ENCODE data around the gene OR51V1.
"Not testable (repeated sequence)": the region's sequence is repeated elsewhere in the genome, so short reads cannot be mapped to it uniquely, and the experiment has no call there.

OR51V1 gene

DNA sequence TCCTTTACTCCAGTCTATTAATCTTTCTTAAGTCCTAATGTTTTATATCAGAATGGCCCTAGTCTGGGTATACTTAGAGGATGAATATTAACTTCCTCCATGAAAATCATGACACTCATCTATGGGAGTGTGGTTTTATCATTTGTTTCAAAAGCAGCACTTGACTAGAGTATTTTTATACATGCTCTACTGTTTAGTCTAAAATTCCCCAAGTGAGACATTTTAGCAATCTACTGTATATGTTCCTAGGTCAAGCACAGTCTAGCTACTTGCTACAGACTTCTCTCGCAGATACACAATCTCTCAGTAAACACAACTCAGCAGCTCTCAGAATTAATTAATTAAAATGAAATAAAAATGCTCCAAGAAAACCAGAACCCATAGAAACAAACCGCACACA, 29.3 kb upstream of the OR51V1 start:
- DNase-seq: no peak

GRCh38 chr11:5229356-5229755, 28.9 kb upstream of the OR51V1 start:
- no peak for DNase-seq

- no peak for DNase-seq
Measured at GRCh38 chr11:5228124-5228523, 27.6 kb upstream of the OR51V1 start.

GRCh38 chr11:5227681-5228080, 27.2 kb upstream of the OR51V1 start:
- no peak for DNase-seq

GRCh38 chr11:5226732-5227310, 26.3 kb upstream of the OR51V1 start, which contains the start of gene HBB:
Gene HBB (minus strand): TSS chr11:5227071. CDS start chr11:5227021, 50 bp downstream.
- no peak for DNase-seq

GRCh38 chr11:5225480-5225871, 25.0 kb upstream of the OR51V1 start:
- no peak for DNase-seq

DNA sequence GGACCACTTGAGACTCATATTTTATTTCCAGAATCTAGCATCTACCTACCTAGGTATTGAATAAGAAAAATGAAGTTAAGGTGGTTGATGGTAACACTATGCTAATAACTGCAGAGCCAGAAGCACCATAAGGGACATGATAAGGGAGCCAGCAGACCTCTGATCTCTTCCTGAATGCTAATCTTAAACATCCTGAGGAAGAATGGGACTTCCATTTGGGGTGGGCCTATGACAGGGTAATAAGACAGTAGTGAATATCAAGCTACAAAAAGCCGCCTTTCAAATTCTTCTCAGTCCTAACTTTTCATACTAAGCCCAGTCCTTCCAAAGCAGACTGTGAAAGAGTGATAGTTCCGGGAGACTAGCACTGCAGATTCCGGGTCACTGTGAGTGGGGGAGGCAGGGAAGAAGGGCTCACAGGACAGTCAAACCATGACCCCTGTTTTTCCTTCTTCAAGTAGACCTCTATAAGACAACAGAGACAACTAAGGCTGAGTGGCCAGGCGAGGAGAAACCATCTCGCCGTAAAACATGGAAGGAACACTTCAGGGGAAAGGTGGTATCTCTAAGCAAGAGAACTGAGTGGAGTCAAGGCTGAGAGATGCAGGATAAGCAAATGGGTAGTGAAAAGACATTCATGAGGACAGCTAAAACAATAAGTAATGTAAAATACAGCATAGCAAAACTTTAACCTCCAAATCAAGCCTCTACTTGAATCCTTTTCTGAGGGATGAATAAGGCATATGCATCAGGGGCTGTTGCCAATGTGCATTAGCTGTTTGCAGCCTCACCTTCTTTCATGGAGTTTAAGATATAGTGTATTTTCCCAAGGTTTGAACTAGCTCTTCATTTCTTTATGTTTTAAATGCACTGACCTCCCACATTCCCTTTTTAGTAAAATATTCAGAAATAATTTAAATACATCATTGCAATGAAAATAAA, 24.3 kb upstream of the OR51V1 start:
- DNase-seq: no peak

DNA sequence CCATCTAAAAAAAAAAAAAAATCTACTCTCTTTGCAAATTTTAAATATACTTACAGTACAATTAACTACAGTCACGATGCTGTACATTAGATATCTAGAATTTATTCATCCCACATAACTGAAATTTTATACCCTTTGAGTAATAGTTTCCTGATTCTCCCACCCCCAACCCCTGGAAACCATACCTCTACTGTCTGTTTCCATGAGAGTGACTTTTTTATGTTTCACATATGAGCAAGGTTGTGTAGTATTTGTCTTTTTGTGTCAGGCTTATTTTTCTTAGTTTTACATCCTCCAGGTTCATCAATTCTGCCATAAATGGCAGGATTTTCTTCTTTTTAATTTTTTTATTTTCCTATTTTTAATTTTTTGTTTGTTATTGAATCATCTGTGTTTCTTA, 23.2 kb upstream of the OR51V1 start:
- no peak for DNase-seq

DNA sequence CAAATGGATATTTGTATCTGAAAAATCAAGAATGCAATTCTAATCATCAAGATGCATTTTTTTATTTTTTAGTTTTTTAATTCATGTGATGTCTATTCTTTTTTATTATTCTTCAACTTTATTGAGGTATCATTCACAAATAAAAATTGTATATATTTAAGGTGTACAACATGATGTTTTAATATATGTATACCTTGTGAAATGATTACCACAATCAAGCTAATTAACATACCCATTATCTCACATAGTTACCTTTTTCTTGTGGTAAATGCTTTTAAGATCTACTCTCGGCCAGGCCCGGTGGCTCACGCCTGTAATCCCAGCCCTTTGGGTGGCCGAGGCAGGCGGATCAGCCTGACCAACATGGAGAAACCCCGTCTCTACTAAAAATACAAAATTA, 22.7 kb upstream of the OR51V1 start:
- DNase-seq: no peak

GRCh38 chr11:5210376-5210885, 9.9 kb upstream of the OR51V1 start:
- no peak for DNase-seq

DNA sequence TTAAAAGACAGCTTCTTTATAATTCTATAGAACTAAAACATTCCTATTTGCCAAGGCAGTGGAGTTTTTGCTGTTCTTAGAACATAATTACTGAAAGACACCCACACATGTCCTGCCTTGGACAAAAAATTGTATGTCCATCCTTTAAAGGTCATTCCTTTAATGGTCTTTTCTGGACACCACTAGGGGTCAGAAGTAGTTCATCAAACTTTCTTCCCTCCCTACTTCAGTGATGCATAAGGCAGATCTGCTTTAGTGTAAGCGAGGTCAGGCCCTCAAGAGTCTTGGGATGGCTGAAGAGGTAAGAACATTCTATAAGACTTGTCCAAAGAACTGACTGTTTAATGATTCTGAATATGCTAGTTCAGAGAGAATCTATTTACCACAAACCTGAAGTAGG, 4.3 kb upstream of the OR51V1 start:
- no peak for DNase-seq

GRCh38 chr11:5203366-5203765, 2.9 kb upstream of the OR51V1 start:
- DNase-seq: no peak

DNA sequence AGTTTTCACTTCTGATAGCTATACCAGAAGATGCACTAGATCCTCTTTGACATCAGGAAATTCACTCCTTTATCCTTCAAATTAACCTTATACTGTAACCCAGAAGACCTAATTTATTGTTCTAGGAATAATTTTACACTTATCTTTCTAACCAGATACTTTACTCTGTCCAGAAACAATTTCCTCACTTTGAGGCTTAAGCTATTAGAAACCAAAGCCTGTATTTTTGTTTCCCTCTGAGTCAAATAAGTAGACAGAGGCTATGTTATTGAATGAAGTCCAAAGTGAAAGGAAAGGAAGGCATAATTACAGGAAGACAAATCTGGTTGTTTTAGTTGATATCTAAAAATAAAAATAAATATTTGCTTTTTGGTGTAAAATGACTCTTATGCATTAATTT, 2.2 kb downstream of the OR51V1 start:
- no peak for DNase-seq

- no peak for DNase-seq
Measured at GRCh38 chr11:5197536-5197935, 2.9 kb downstream of the OR51V1 start.

GRCh38 chr11:5196731-5197130, 3.8 kb downstream of the OR51V1 start:
- DNase-seq: no peak

DNA sequence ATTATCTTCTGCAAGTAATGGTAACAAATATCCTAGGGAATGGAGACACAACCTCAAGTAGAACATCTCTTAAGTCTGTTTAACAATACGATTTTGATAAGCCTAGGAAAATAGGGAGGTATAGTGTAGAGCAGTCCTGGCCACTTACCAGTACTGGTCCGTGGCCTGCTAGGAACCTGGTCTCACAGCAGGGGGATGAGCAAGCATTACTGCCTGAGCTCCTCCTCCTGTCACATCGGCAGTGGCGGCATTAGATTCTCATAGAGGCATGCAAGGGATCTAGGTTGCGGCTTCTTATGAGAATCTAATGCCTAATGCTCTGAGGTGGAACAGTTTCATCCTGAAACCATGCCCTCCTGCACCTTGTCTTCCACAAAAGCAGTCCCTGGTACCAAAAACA, 4.4 kb downstream of the OR51V1 start:
- no peak for DNase-seq

DNA sequence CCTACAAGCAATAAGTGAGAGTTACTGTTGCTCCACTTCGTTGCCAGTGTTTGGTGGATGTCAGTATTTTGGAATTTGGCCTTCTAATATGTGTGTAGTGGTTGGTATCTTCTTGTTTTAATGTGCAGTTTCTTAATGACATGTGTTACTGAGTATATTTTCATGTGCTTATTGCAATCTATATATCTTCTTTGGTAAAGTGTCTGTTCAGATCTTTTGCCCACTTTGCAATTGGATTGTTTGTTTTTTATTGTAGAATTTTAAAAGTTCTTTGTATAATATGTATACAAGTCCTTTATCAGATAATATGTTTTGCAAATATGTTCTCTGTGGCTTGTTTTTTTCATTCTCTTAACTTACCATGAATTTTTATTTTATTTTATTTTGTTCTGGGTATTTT, 7.7 kb downstream of the OR51V1 start:
- DNase-seq: no peak

GRCh38 chr11:5188201-5188600, 12.3 kb downstream of the OR51V1 start:
- DNase-seq: no peak

DNA sequence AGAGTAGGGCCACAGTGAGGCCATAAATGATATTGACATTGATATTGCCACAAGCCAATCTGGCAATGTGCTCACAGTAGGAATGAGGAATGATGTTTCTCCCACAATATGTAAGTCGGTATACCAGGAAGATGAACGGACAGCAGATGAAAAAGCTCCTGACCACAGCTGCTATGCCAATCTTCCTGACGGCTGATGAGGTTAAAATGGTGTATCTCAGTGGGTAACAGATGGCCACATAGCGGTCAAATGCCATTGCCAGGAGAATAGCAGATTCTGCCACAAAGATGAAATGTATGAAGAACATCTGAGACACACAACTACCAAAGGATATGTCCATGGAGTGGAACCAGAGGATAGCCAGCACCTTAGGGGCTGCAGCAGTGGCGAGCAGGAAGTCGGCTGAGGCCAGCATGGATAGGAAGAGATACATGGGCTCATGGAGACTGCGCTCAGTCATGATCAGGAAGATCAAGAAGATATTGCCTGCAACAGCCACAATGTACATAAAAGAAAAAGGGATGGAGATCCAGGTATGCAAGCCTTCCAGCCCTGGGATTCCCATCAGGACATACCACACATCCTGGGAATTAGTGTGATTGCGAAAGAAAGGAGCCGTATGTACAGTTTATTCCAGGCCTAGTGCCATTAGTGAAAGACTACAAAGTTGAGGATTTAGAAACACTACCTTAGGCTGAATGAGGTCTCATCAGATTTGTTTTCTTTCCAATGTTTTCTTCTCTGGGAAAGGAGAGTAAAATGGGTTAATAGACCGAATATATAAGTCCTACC, 22.2 kb downstream of the OR51V1 start:
- no peak for DNase-seq

- no peak for DNase-seq
Measured at GRCh38 chr11:5174934-5175333, 25.5 kb downstream of the OR51V1 start.

DNA sequence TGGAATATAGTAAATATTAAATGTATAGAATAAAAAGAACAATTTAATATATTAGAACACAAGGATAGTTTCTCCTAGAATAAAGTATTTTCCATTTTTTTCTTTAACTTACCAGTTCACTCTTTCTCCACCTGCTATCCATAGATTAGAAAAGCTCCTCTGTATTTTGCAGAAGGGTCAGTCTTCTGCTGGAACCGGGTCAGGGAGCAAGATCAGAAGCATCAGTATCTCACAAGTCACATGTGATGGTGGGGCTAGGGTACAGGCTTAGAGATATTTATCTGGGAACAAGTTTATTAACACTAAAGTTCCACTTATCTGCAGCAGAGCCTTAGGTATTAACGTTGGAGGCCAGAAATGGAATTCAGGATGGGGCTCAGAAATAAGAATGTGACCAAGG, 28.6 kb downstream of the OR51V1 start:
- no peak for DNase-seq

- not testable (repeated sequence) for DNase-seq
Measured at GRCh38 chr11:5165898-5166297, 34.6 kb downstream of the OR51V1 start.

GRCh38 chr11:5164807-5165206, 35.7 kb downstream of the OR51V1 start:
- DNase-seq: not testable (repeated sequence)
